22Rv1 (cell line): Measurements from ENCODE around the gene XPA.

ENCODE experiments used
- H3K27ac ChIP-seq: fragments of 450-650 bp; 2 replicates; pipeline ENCODE4 v1.5.1; 2017
- ZFX ChIP-seq: fragments of 450-650 bp; IDR thresholded peaks from 2 replicates; pipeline ENCODE4 v1.6.1; 2017; ENCODE audit warnings: antibody characterized with exemption, borderline replicate concordance
- TF ChIP-seq, protein P1 (sequence below): fragments of 450-650 bp; IDR thresholded peaks from 2 replicates; pipeline ENCODE4 v1.5.1; 2017; ENCODE audit warnings: mild to moderate bottlenecking

Gene XPA

DNA sequence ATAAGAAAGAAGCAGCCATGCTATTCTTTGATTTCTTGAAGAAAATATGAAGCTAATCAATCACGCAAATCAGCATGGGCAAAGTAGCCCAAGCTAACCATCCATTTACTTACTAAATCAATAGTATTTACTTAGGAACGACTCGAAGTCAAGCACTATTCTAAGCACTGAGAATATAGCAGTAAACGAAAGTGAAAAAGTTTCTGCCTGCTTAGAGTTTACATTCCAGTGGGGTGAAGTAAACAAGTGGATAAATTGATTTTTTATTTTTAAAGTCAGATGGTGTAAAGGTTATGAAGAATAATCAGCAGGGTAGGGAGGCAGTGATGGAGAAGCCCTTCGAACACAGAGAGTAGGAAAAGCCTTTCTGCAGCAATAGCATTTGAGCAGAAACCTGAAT is 69.5 kb downstream of the XPA start:
- TF ChIP-seq ZFX = no peak
- TF ChIP-seq, protein P1, sequence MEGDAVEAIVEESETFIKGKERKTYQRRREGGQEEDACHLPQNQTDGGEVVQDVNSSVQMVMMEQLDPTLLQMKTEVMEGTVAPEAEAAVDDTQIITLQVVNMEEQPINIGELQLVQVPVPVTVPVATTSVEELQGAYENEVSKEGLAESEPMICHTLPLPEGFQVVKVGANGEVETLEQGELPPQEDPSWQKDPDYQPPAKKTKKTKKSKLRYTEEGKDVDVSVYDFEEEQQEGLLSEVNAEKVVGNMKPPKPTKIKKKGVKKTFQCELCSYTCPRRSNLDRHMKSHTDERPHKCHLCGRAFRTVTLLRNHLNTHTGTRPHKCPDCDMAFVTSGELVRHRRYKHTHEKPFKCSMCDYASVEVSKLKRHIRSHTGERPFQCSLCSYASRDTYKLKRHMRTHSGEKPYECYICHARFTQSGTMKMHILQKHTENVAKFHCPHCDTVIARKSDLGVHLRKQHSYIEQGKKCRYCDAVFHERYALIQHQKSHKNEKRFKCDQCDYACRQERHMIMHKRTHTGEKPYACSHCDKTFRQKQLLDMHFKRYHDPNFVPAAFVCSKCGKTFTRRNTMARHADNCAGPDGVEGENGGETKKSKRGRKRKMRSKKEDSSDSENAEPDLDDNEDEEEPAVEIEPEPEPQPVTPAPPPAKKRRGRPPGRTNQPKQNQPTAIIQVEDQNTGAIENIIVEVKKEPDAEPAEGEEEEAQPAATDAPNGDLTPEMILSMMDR = no peak
- no peak overlapping the region for H3K27ac ChIP-seq

DNA sequence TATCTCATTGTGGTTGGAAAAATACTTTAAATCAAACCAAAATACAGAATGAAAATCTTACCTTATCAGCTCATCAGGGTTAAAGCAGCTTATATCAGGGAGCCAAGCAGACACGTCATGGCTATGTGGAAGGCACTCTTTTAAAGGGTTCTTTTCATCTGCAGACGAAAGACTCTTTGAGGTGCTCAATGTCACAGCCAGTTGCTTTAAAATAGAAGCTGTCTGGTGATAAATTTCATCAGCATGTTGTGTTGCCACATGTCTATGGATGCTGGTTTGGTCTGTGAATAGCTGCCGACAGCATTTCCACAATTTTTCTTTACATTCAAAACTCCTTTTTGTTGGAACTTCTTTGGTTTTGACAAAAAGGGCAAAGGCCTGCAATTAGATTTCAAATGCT is 71.5 kb downstream of the XPA start:
- H3K27ac ChIP-seq = no peak overlapping the region
- TF ChIP-seq, protein P1 = no peak
- no peak for TF ChIP-seq ZFX
